ENCODE measurements around the gene PCDHB16. TPM values are rescaled to one million over a fixed set of nuclear protein-coding genes. Genes with fewer than 3 reads are reported as not detected.

The PCDHB16 gene
- total RNA-seq = 3.1 and 4.4 TPM in 2 replicates

GRCh38 chr5:141182248-141182647 lies at the start of gene PCDHB16:
Gene PCDHB16 (plus strand): TSS chr5:141182387. CDS start chr5:141182560, 173 bp downstream.

GRCh38 chr5:141135030-141135717 lies 47.0 kb upstream of the PCDHB16 start, which contains the start of gene PCDHB5:
Gene PCDHB5 (plus strand): TSS chr5:141135206. CDS start chr5:141135435, 229 bp downstream.

GRCh38 chr5:141149812-141150211 lies 32.4 kb upstream of the PCDHB16 start, which contains the start of gene PCDHB6:
Gene PCDHB6 (plus strand): TSS chr5:141150057. CDS start chr5:141150258, 201 bp downstream.

GRCh38 chr5:141172381-141173204 lies 9.6 kb upstream of the PCDHB16 start, which contains the start of gene PCDHB7:
Gene PCDHB7 (plus strand): TSS chr5:141172644. CDS start chr5:141172836, 192 bp downstream.

DNA sequence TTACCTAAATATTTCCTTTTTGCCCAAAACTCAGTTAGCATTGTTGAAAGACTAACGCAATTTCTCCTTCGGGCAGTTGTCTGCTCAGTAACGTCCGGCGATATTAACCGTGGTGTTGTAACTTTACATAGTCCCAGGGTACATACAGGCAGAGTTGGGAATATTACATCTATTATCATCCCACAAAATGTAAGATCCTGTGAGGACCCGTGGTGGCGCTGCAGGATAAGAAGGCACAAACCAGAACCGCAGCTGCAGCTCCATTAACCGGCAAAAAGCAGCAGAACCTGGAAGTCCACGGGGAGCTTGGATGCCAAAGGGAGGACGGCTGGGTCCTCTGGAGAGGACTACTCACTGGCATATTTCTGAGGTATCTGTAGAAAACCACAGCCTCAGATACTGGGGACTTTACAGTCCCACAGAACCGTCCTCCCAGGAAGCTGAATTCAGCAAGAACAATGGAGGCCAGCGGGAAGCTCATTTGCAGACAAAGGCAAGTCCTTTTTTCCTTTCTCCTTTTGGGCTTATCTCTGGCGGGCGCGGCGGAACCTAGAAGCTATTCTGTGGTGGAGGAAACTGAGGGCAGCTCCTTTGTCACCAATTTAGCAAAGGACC lies 4.5 kb upstream of the PCDHB16 start, which contains the start of gene PCDHB8:
Gene PCDHB8 (plus strand): TSS at position 214 of the 615 bp plus-strand sequence. CDS start 245 bp downstream, at position 459.

DNA sequence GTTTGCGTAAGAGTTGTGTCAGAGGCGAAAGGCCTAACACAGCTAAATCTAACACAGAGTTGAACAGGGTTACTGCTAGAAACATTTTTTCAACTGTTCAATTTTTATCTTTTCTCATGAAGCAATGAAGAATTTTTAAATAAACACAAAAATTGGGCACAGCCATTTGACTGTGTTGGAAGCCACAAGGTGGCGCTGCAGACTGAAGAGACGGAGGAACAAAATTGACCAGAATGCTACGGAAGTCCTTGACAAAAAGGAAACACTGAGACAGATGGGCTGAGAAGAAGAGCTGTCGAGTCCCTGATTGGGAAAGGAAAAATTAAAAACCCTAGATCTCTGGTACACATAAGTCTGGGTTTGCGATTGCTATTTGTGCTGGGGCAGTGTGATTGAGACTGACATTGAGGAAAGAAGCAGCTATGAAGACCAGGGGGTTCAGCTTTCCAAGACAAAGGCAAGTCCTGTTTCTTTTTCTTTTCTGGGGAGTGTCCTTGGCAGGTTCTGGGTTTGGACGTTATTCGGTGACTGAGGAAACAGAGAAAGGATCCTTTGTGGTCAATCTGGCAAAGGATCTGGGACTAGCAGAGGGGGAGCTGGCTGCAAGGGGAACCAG lies 4.8 kb downstream of the PCDHB16 start, which contains the start of gene PCDHB9:
Gene PCDHB9 (plus strand): TSS at position 265 of the 616 bp plus-strand sequence. CDS start 158 bp downstream, at position 423.

DNA sequence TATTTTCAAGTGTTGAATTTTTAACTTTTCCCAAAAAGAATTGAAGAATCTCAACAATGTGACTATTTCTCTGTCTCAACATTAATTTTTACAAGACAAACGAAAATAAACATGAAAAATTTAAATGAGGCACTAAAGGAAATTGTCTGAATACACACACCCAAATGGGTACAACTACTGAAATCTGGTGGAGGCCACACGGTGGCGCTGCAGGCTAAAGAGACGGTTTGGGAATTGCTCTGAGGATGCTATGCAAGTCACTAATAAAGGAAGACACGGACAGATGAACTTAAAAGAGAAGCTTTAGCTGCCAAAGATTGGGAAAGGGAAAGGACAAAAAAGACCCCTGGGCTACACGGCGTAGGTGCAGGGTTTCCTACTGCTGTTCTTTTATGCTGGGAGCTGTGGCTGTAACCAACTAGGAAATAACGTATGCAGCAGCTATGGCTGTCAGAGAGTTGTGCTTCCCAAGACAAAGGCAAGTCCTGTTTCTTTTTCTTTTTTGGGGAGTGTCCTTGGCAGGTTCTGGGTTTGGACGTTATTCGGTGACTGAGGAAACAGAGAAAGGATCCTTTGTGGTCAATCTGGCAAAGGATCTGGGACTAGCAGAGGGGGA lies 10.0 kb downstream of the PCDHB16 start, which contains the start of gene PCDHB10:
Gene PCDHB10 (plus strand): TSS at position 244 of the 616 bp plus-strand sequence. CDS start 200 bp downstream, at position 444.

DNA sequence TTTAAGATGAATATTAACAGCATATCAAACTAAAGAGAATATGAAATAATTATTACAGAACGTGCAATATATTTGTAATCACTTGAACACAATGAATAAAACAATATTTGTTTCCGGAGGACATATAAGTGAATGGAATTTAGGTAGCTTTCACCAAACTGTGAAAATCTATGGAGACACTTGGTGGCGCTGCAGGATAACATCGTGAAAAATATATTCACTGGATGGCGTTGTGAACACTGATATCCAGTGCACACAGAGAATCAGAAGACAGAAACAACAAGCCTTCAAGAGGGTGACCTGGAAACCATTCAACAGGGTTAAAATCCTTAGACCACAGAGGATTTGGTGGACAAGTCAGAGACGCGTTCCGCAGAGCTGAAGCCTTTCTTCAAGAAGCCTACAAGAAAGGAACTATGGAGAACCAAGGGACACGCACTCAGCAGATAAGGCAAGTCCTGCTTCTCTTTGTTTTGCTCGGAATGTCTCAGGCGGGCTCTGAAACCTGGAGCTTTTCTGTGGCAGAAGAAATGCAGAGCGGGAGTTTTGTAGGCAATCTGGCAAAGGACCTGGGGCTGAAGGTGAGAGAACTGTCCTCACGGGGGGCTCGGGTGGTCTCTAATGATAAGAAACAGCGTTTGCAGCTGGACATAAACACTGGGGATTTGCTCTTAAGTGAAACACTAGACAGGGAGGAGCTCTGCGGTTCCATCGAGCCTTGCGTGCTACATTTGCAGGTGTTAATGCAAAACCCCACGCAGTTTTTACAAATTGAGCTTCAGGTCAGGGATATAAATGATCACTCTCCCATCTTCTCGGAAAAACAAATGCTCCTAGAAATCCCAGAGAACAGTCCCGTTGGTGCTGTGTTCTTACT lies 17.4 kb downstream of the PCDHB16 start, which contains the start of gene PCDHB11:
Gene PCDHB11 (plus strand): TSS at position 269 of the 877 bp plus-strand sequence. CDS start 148 bp downstream, at position 417.

DNA sequence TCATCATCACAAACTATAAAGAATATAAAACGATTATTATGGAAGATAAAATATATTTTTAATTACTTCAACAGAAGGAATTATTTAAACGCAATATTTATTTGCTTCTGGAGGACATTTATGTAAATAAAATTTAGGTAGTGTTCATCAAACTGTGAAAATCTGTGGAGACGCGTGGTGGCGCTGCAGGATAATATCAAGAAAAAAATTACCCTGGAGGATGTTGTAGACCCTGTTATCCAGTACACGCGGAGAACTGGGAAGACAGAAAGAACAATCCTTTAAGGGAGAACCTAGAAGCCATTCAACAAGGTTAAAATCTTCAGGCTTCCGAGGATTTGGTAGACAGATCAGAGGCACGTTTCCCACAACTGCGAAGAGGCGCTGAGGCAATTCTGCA lies 26.3 kb downstream of the PCDHB16 start, which contains the start of gene PCDHB12:
Gene PCDHB12 (plus strand): TSS at position 242 of the 400 bp plus-strand sequence. CDS start 189 bp downstream, outside the sequence.

DNA sequence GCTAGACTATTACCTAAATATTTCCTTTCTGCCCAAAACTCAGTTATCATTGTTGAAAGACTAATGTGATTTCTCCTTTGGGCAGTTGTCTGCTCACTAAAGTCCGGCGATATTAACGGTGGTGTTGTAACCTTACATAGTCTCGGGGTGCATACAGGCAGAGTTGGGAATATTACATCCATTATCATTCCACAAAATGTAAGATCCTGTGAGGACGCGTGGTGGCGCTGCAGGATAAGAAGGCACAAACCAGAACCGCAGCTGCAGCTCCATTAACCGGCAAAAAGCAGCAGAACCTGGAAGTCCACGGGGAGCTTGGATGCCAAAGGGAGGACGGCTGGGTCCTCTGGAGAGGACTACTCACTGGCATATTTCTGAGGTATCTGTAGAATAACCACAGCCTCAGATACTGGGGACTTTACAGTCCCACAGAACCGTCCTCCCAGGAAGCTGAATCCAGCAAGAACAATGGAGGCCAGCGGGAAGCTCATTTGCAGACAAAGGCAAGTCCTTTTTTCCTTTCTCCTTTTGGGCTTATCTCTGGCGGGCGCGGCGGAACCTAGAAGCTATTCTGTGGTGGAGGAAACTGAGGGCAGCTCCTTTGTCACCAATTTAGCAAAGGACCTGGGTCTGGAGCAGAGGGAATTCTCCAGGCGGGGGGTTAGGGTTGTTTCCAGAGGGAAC lies 31.6 kb downstream of the PCDHB16 start, which contains the start of gene PCDHB13:
Gene PCDHB13 (plus strand): TSS at position 264 of the 684 bp plus-strand sequence. CDS start 205 bp downstream, at position 469.

DNA sequence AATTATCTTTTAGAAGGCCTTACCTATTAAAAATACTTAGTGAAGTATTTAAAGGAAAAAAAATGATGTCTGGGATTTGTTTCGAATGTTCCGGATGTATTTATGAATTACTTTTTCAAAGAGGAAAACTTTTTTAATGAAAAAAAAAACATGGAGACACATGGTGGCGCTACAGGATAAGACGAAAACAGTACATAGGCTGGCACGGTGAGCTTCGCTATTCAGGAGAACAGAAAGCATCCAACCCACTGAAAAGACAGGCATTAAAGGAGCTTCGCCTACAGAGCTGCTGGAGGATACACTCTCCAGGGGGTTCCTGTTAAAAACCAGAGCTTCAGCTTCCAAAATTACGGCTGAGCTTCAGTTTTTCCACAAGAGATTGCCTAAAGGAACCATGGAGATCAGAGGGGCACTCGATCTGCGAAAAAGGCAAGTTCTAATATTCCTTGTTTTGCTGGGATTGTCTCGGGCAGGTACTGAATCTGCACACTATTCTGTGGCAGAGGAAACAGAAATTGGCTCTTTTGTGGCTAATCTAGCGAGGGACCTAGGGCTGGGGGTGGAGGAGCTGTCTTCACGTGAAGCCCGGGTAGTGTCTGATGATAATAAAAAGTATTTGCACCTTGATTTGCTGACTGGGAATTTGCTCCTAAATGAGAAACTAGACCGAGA lies 41.1 kb downstream of the PCDHB16 start, which contains the start of gene PCDHB14:
Gene PCDHB14 (plus strand): TSS at position 232 of the 672 bp plus-strand sequence. CDS start 163 bp downstream, at position 395.

Other genes with a start within 250 kb of the PCDHB16 start
- gene PCDHAC2, start 215.9 kb upstream of the PCDHB16 start, total RNA-seq = 0.13 and 0.22 TPM in 2 replicates
- under 0.01 TPM in 1 of 2 replicates, not detected in the other for gene PCDHB1, start 131.0 kb upstream of the PCDHB16 start, total RNA-seq
- 3.9 and 4.2 TPM in 2 replicates for gene PCDHB2, start 87.8 kb upstream of the PCDHB16 start, total RNA-seq
- gene PCDHB3, start 81.9 kb upstream of the PCDHB16 start, total RNA-seq = 0.97 and 1.0 TPM in 2 replicates
- gene PCDHB4, start 60.6 kb upstream of the PCDHB16 start, total RNA-seq = 1.8 and 2.1 TPM in 2 replicates
- gene PCDHB5, start 47.2 kb upstream of the PCDHB16 start, total RNA-seq = 2.9 and 3.6 TPM in 2 replicates
- 0.65 and 0.97 TPM in 2 replicates for gene PCDHB6, start 32.3 kb upstream of the PCDHB16 start, total RNA-seq
- 2.0 and 2.5 TPM in 2 replicates for gene PCDHB7, start 9.7 kb upstream of the PCDHB16 start, total RNA-seq
- gene PCDHB8, start 4.6 kb upstream of the PCDHB16 start, total RNA-seq = 0.52 and 1.1 TPM in 2 replicates
- gene PCDHB9, start 4.8 kb downstream of the PCDHB16 start, total RNA-seq = 0.91 and 2.3 TPM in 2 replicates
- 2.2 and 2.5 TPM in 2 replicates for gene PCDHB10, start 10.0 kb downstream of the PCDHB16 start, total RNA-seq
- gene PCDHB11, start 17.2 kb downstream of the PCDHB16 start, total RNA-seq = 1.4 and 1.7 TPM in 2 replicates
- gene PCDHB12, start 26.3 kb downstream of the PCDHB16 start, total RNA-seq = 1.0 and 1.3 TPM in 2 replicates
- gene PCDHB13, start 31.5 kb downstream of the PCDHB16 start, total RNA-seq = 2.7 and 4.0 TPM in 2 replicates
- gene PCDHB14, start 41.0 kb downstream of the PCDHB16 start, total RNA-seq = 3.8 and 4.4 TPM in 2 replicates
- gene PCDHB15, start 63.0 kb downstream of the PCDHB16 start, total RNA-seq = 1.7 and 1.9 TPM in 2 replicates
- 0.32 and 0.39 TPM in 2 replicates for gene SLC25A2, start 121.7 kb downstream of the PCDHB16 start, total RNA-seq
- 61.7 and 84.2 TPM in 2 replicates for gene TAF7, start 138.4 kb downstream of the PCDHB16 start, total RNA-seq
- 1.4 and 1.9 TPM in 2 replicates for gene PCDHGA1, start 148.1 kb downstream of the PCDHB16 start, total RNA-seq
- gene PCDHGA2, start 156.4 kb downstream of the PCDHB16 start, total RNA-seq = 4.7 and 4.9 TPM in 2 replicates
- gene PCDHGA3, start 161.4 kb downstream of the PCDHB16 start, total RNA-seq = 3.7 and 6.2 TPM in 2 replicates
- 4.1 and 6.1 TPM in 2 replicates for gene PCDHGB1, start 167.7 kb downstream of the PCDHB16 start, total RNA-seq
- gene PCDHGA4, start 172.6 kb downstream of the PCDHB16 start, total RNA-seq = 6.7 and 8.9 TPM in 2 replicates
- 6.5 and 6.8 TPM in 2 replicates for gene PCDHGB2, start 177.6 kb downstream of the PCDHB16 start, total RNA-seq
- 5.6 and 6.5 TPM in 2 replicates for gene PCDHGA5, start 181.8 kb downstream of the PCDHB16 start, total RNA-seq
- gene PCDHGB3, start 187.9 kb downstream of the PCDHB16 start, total RNA-seq = 8.4 and 8.6 TPM in 2 replicates
- gene PCDHGA6, start 191.5 kb downstream of the PCDHB16 start, total RNA-seq = 7.8 and 10.4 TPM in 2 replicates
- 9.0 and 10.6 TPM in 2 replicates for gene PCDHGA7, start 200.4 kb downstream of the PCDHB16 start, total RNA-seq
- gene PCDHGB4, start 205.3 kb downstream of the PCDHB16 start, total RNA-seq = 24.4 and 26.2 TPM in 2 replicates
- gene PCDHGA8, start 210.2 kb downstream of the PCDHB16 start, total RNA-seq = 5.6 and 5.7 TPM in 2 replicates
- 27.7 and 35.0 TPM in 2 replicates for gene PCDHGB5, start 215.6 kb downstream of the PCDHB16 start, total RNA-seq
- gene PCDHGA9, start 220.4 kb downstream of the PCDHB16 start, total RNA-seq = 10.1 and 11.1 TPM in 2 replicates
- gene PCDHGB6, start 225.6 kb downstream of the PCDHB16 start, total RNA-seq = 7.9 and 9.5 TPM in 2 replicates
- 15.3 and 17.9 TPM in 2 replicates for gene PCDHGA10, start 230.6 kb downstream of the PCDHB16 start, total RNA-seq
- 25.6 and 26.2 TPM in 2 replicates for gene PCDHGB7, start 235.3 kb downstream of the PCDHB16 start, total RNA-seq
- gene PCDHGA11, start 238.7 kb downstream of the PCDHB16 start, total RNA-seq = 20.1 and 24.1 TPM in 2 replicates
- gene PCDHGA12, start 248.1 kb downstream of the PCDHB16 start, total RNA-seq = 25.1 and 30.2 TPM in 2 replicates

Measured in articular chondrocyte of knee joint (primary cell).